HG02759 (cell line): ENCODE results near the gene BHLHE41.

Experiments
- ATAC-seq: cut with Tn5 transposase; IDR thresholded peaks from one replicate; pipeline ENCODE4 v1.9.1; 2021; ENCODE audit warnings: mild to moderate bottlenecking, moderate library complexity; ENCODE audit not compliant: unreplicated experiment

Gene BHLHE41

DNA sequence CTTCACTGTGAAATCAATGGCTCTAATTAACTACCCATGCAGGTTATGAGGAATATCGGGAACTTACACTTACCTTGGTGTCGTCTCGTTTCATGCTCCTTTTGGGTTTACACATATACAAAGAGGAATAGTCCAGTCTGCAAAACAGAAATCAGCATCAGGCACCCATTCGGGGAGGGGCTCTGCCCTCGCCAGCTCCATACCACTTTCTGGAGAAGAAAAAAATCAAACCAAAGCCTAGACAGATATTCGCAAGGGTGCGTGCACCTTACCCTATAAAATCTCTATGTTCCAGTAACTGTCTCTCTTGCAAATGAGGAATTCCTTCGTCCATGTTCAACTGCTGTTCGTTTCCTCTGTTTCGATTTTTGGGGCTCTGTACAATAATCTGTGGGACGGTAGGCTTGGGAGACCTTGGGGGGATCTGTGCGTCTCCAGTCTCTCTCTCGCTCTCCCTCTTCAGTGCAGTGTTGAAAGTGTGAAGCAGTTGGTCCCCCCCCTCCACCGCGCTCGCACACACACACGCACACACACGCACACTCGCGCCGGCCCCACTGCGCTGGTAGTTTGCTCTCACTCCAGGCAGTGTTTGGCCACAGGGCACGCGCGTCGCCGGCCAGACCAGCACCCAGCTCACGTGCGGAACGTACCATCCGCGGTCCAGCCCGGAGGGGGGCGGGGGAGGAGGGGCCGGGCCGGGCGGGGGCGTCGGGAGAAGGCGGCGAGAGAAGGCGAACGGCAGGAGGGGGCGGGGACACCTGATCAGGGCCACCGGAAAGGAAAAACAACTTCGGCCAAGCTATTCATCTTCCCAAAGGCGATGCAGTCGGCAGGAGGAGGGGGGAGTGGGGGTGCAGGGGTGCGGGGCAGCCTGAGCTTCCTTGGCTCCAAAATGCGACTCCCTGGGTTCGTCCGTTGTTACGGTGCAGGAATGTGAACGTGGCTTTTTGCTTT is at the start of gene BHLHE41:
TSS of gene BHLHE41 (minus strand) at position 592 of the 954 bp plus-strand sequence. CDS start at position 334, 258 bp downstream.
- ATAC-seq = no peak

DNA sequence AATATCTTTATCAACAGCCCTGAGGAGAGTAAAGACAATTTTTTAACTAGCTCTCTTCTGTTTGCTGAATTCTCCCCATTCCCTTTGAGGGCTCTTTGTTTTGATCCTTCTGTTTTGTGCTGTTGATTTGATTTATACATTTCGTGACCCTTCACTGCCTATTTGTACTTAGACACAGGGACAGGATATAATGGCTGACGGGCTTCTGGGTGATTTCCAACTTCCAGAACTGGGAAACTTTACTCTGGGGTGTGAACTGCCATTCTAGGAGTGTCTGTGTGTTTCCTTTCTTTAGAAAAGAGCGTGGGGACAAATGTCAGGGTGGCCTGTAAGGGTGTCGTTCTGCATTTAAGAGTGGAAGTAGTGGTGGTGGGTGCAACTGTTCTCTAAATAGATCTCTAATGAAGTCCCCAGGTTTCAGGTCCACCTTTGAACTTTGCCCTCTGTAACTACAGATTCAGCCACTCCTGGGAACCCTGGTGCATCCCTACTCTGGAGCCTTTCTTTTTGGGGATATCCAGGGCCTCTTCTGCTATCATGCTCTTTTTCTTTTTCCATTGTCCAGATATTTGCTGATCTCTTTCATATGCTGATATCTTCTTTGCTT is 48.2 kb upstream of the BHLHE41 start:
- ATAC-seq = no peak

DNA sequence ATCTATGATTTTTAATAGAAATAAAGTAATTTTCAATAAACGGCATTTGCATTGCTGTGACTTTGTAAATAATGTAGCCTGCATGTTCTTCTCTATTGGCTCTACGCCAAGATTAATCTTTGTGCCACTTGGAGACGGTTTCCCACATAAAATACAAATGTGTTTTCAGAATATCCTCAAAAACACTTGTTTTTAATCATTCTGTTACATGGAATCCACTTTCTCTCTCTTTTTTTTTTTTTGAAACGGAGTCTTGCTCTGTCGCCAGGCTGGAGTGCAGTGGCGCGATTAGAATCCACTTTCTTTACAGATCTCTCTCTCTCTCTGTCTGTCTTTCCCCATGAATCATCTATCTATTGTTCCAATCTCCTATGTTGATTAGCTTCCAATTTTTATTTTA is 47.7 kb upstream of the BHLHE41 start:
- ATAC-seq = no peak

DNA sequence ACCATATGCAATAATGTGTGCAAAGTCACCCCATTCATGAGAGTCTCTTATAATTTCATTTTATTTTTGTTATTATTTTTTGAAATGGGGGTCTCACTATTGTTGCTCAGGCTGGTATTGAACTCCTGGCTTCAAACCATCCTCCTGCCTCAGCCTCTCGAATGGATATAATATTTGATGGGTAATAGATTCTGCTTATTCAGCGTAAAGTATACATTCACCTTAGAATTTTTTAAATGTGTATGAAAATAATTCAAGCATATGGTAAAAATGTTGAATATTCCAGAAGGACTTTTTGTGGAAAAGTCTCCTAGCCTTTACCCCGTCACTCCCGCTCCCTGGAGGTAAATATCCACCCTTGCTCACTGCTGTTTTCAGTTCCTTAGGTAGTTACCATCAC is 47.2 kb upstream of the BHLHE41 start:
- ATAC-seq = no peak

DNA sequence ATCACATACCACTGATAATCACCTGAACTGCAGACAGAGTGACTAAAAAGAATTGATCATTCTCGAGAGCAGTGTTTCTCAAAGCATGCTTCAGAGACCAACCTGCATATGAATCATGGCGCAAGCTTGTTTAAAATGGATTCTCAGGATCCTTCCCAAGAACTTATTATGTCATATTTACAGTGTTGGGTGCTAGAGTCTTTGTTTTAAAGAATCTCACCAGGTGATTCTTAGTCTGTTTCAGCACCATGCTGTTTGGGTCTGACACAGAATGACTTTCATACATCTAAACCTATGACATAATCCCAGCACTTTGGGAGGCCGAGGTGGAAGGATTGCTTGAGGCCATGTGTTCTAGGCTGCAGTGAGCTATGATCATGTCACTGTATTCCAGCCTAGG is 39.3 kb upstream of the BHLHE41 start:
- ATAC-seq = no peak

DNA sequence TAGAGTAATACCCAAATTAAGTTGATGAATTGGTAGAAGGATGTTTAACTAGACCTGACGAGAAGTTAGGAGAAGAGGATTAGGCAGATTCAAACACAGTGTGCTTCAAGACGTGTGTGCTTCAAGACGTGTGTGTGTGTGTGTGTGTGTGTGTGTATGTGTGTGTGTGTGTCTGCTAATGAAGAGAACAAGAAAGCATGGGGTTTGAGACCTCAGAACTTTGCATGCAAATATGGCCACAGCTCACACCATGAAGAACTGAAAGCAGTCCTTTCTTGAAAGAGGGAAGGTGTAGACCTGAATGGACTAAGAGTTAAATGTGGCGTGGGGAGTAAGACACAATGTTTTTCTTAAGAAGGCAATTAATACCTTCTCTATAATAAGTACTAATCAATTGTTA is 38.1 kb upstream of the BHLHE41 start:
- ATAC-seq = peak; percentile 73

DNA sequence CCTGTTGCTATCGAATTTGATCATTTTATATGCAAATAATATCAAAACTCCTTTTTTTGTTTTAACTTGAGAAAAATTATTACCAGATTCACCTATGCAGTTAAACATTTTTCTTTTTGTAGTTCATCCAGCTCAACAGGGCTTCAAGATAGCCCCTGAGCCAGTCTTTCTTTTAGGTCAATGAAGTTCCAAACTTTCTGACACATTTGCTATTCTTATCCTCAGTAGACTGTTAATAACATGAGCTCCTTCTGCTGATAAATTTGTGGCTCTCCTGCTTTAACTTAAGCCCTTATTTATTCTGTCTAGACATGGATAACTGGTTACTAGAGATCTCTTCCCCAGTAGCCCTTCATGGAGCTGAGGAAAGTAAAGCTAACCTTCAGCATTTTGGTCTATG is 37.3 kb upstream of the BHLHE41 start:
- ATAC-seq = no peak

DNA sequence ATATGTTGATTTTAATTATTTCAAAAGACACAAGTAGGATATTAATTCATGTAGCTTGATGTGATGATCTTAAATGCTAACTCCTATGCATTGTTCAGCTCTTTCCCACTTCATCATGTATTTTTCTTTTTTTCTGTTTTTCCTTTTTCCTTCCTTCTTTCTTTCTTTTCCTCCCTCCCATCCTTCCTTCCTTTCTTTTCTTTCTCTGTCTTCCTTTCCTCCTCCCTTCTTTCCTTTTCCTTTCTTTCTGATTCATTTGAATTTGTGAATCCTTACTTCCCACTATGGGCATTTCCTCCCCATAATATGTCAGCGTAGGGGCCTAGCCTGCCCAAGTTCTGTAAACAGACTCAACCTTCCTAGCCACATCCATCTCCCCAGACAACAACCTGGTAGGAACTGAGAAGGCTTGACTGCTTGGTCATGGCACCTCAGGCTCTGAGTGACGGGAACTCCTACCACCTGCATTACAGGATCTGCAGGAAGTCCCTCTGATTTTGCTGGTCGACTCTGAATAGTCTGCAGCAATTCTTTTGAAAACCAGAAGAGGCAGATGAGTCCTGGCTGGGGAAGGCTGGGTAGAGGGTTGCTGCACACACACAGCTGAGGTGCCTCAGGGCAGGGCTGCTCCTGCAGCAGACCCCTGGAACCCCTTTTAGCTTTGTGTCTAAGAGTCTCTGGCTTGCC is 33.4 kb upstream of the BHLHE41 start:
- no peak for ATAC-seq

DNA sequence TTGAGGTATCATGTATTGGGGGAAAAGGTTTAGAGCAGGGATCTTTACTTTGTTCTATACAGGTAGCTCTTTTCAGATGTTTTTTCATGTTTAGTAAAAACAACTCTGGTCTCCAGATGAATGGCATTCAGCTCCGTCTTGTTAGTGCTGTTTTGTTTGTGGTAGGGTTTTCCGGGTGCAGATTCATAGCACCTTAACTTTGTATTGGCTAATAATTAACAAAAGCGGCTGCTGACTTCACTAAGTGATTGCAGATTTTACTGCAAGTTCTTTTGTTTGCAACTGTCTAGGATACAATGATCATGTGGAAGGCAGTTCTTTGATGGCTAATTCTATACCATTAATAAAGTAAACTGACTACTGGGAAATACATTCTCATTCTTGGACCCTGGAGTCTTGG is 32.2 kb upstream of the BHLHE41 start:
- ATAC-seq = peak; percentile 31

DNA sequence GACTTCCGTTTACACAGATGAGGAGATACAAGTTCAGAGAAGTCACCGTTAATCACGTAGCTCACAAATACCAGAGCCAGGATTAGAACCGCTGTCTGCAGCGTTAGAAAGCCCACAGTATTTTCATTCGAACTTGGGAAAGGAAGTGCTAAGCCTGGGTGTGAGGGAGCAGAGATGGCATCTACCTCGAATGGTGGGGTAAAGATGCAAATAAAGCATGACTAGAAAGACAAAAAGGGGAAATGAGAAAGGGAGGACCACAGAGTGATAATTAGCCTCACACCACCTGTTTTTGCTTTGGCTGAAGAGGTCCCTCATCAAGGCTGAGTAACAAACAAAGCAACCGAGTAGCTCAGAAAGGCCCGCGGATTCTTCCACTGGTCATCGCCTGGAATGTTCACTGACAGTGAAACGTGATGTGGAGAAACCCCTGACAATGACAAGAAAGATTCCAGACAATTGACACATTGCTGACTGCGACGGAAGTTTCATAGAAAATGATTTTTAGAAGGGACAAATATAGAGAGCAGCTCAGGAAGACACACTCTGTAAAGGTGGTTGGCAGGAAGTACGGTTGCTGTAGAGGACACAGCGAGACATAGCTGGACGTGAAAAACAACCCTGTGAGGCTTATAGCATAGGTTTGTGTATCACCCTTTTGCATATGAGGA is 31.5 kb upstream of the BHLHE41 start:
- peak; percentile 84 for ATAC-seq

DNA sequence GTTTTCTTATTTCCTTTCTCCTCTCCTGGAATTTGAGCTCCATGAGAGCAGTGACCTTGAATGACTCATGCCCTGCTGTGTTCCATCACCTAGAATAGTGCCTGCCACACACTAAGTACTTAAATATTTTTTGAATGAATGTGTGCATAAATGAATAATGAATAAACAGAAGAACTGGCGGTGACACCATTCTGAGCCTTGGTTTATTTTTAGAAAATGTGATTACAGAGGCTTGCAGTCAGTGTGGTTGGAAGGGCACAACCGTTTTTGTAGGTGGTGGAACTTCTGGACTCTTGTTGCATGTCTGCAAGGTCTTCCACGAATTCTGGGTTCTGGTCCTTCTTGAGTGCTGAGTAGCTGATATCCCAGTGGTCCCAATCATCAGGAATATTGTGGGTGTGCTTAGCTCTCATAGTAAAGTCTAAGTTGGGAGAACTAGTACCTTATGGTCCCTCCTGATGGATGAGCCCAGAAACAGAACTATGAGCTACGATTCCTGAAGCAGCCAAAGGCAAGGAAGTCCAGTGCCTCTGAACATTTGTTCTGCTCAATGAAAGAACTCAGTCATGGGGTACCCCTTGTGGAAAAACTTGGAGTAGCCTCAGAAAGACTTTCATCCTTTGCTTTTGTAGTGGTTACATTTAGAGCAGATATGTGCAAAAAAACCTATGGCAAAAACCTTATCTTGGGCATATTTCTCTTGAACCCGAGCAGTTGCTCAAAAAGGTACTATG is 28.8 kb upstream of the BHLHE41 start:
- no peak for ATAC-seq

DNA sequence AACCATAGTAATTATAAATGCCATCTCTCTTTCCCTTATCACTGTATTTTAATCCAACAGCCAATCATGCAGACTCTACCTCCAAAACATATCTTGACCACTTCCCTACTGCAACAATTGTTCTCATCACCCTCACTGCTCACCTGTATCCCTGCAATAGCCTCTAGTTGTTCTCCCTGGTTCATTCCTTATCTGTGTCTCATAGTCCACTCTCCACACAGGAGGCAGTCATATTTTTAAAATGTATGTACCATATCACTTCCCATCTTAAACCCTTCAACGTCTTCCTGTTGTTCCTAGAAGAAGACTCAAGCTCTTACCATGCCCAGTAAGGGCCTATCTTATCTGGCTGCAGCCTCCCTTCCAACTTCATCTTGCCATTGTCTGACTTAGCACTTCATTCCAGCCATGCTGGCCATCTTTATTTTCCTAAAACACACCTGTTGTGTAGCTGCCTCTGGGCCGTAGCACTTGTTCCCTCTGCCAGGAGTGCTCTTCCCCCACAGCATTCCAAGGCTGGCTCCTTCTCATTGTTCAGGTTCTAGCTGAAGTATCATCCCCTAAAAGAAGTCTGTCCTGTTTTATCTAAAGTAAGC is 27.8 kb upstream of the BHLHE41 start:
- ATAC-seq = no peak

DNA sequence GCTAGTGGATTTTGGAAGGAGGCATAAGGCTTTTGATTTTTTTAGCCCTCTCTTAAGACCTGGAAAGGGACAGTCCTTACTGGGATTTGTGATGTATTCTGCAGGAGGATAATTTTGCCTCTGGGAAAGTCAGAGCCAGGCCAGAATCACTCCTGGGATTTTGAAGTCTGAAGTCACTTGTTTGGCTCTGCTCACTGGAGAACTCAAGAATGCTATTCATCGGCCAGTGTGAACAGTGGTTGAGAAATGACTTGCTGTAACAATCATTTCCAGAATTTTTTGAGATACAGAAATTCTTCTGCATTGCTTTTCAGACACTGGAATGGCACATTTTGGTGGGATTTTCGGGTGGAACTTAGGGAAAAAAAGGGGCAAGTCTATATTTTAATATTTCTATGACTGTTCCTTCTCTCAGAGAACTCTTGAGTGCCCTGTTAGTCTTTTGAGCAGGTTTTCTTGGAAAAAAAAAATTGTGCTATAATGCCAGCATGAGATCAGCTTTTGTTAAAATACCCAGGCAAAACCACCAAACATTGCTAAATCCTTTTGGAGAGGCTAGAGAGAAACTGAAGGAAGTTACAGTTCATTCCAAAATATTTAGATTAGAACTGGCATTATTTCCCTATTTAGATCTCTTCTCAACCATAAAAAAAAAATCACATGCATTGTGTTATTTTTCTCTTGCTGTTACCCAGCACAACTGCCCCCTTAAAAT is 26.1 kb upstream of the BHLHE41 start:
- ATAC-seq = no peak

DNA sequence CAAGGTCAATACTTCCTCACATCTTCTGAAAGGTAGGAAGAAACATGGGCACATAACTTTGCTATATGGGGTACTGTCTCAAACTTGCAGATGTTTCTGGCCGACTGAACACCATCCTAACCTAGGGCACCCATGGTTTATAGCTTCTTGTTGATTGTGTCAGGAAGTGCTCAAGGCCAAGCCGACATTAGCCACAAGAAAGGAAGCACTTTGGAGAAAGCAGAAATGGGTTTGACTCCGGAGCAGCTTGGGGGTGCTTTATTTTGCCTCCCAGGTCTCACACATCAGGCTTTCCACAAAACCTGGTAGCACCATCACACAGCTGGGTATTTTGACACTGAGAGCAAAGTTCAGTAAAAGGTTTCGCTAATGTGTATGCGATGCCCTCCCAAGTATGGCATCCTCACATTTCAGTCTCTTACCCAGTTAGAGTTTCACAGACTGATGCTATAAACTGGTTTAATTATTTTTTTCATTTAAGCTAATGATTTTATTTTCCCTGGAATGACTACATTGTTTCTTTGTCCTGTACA is 25.2 kb upstream of the BHLHE41 start:
- no peak for ATAC-seq

DNA sequence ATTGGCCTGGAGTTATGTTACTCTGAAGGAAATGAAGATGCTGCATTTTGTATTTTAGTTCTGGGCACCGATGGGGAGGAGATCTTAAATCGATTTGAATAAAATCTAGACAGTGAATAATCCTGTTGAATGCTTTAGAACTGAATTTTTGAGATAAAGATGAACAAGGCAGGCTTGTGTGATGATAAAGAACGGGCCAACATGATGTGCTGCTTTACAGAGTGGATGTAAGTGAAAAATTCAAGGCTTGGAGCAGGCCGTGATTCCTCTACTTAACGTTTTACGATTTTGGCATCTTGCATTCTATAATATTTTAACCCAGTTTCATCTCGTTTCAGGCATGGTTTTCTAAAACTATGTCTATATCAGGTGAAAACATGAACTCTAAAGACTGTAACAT is 23.5 kb upstream of the BHLHE41 start:
- no peak for ATAC-seq

DNA sequence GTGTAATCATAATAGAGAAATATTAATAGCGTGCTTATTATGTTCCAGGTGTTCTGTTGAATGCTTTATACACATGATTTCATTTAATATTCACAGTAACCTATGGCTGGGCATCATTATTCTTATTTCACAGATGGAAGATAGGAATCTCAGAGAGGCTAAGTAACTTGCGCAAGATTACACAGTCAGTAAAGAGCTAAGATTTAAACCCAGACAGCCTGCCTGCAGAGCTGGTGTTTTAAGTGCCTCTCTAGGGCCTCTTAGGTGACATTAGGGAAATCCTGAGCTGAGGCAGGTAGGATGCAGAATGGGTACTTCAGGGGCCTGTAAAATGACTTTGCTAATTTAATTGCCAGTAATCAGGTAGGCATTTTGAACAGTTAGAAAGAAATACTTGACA is 18.5 kb upstream of the BHLHE41 start:
- ATAC-seq = no peak

DNA sequence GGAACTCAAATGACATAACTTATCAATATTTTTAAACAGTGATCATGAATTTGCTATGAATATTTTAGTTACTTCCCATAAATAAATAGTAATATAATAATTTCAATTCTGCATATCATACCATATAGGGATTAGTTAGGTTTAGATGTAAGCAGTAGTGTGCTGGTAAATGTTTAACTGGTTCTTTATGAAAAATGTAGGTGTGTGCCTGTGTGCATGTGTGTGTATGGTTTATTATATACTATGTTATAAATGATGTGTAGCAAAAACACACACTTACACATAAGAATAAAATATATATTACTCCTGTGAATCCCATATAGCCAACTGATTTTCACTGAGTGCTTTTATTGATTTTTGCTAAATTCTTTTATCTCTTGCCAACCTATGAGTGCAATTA is 14.0 kb upstream of the BHLHE41 start:
- no peak for ATAC-seq

DNA sequence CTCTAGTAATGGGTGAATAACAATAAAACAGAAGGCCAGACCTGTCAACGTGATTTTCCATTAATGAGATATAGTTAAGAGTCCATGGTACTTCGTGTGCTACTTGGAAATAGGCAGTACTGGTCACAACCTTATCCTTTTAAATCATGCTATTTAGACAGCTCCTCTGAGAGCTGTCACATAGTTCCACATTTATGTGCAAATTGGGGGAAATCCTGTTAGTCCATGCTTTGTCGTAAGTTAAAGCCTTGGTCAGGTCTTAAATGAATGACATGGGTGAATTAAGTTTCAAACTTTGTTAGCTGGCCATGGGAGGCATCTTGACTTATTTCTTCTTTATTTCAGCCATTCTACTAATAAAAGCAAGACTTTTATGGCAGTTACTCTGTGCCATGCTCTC is 11.9 kb upstream of the BHLHE41 start:
- no peak for ATAC-seq

DNA sequence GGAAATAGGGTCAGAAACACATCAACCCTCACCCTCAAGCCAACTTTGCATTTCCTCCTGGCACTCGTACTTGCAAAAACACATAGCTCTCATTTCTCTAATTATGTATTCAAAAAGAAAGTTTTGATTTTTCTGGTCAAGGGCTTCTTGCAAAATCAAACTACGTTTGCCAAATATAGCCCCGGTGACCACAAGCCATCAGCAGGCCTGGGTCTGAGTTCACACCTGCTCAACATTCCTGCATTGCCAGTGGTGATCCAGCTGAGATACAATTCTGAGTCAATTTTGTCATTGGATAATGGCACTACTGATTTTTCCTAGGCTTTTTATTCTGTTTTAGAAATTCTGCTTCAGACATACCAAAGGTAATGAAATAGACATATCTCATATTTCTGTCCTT is 10.7 kb upstream of the BHLHE41 start:
- ATAC-seq = no peak
